NT2/D1 (cell line): Measurements from ENCODE around the gene ZDHHC9.

Experiments
- DNase-seq: peaks from one replicate; pipeline ENCODE4 v3.0.0-alpha.2; 2011; ENCODE audit warnings: low read depth, low spot score
- H3K27me3 ChIP-seq: 2 replicates; pipeline ENCODE4 v1.6.0; 2011; ENCODE audit warnings: mild to moderate bottlenecking; ENCODE audit not compliant: insufficient read length, insufficient read depth
- H3K36me3 ChIP-seq: 2 replicates; pipeline ENCODE4 v1.6.1; 2011; ENCODE audit warnings: mild to moderate bottlenecking, low read length, mixed read lengths; ENCODE audit not compliant: insufficient read depth, insufficient read length
- H3K4me1 ChIP-seq: 2 replicates; pipeline ENCODE4 v1.5.1; 2011; ENCODE audit not compliant: insufficient read depth, insufficient read length
- H3K4me3 ChIP-seq: 2 replicates; pipeline ENCODE4 v1.5.1; 2011; ENCODE audit warnings: low read depth; ENCODE audit not compliant: insufficient read length
- H3K9ac ChIP-seq: 2 replicates; pipeline ENCODE4 v1.6.0; 2011; ENCODE audit warnings: low read depth; ENCODE audit not compliant: insufficient read length
- H3K9me3 ChIP-seq: 2 replicates; pipeline ENCODE4 v1.5.1; 2011; ENCODE audit warnings: mild to moderate bottlenecking, low read length; ENCODE audit not compliant: insufficient read depth
- SUZ12 ChIP-seq: IDR thresholded peaks from 2 replicates; pipeline ENCODE4 v1.6.1; 2011; ENCODE audit not compliant: insufficient read length, insufficient read depth; ENCODE audit errors: extremely low read depth
- YY1 ChIP-seq: IDR thresholded peaks from 2 replicates; pipeline ENCODE4 v1.6.1; 2011; ENCODE audit not compliant: insufficient read length, insufficient read depth
- ZNF274 ChIP-seq: IDR thresholded peaks from 2 replicates; pipeline ENCODE4 v1.6.1; 2011; ENCODE audit warnings: mild to moderate bottlenecking, low read depth, low read length

ZDHHC9 gene

DNA sequence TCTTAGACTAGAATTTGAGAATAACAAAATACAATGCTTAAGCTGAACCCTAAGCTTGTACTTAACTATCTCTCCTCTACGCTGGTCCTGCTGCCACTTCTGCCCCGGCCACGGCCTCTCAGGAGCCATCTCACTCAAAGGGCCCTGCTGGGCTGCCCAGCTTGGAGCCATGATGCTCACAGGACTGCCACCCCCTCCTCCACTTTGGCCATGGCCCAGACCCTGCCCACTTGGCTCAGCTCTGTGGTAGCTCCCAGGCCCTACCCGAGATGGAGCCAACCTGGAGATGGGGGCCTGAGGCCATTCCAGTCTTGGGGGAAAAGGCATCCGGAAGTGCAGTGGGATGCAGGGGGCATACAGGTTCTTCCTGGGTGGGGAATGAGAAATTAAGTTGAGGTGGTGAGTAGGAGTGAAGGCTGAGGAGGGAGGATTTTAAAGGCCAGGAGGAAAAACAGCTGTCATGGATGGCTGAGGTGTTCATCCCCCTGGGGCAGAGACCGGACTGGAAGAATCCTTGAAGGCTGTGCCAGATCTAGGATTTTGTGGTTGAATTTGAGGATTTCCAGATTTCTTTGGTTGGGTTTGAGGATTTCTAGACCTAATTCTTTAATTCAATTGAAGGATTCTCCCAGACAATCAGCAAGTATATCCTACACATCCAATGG is 63.1 kb downstream of the ZDHHC9 start:
- H3K9me3 ChIP-seq: no peaks in the 10 kb centered on the region
- H3K9ac ChIP-seq: no peak overlapping the region
- no peaks in the 10 kb centered on the region for H3K4me1 ChIP-seq
- no peak for TF ChIP-seq ZNF274
- no peak for TF ChIP-seq YY1
- no peak for TF ChIP-seq SUZ12
- no peak for DNase-seq
- no peak overlapping the region for H3K4me3 ChIP-seq
- no peaks in the 10 kb centered on the region for H3K27me3 ChIP-seq
- no peaks in the 10 kb centered on the region for H3K36me3 ChIP-seq

- Histone ChIP-seq H3K4me1 (no peaks in the 10 kb centered on the region), H3K9me3 (no peaks in the 10 kb centered on the region), H3K9ac (no peak within 1 kb of the TSS), H3K4me3 (no peak within 1 kb of the TSS), H3K27me3 (no peaks in the 10 kb centered on the region), H3K36me3 (no peaks in the 10 kb centered on the region)
- DNase-seq: no peak
- no peak for TF ChIP-seq SUZ12
- no peak for TF ChIP-seq ZNF274
- TF ChIP-seq YY1: no peak
Observed at GRCh38 chrX:129779747-129780146, 63.9 kb downstream of the ZDHHC9 start, which contains the start of gene SASH3. Gene SASH3, plus strand, starts transcription at chrX:129779949. Its CDS starts 149 bp downstream, at chrX:129780098.

DNA sequence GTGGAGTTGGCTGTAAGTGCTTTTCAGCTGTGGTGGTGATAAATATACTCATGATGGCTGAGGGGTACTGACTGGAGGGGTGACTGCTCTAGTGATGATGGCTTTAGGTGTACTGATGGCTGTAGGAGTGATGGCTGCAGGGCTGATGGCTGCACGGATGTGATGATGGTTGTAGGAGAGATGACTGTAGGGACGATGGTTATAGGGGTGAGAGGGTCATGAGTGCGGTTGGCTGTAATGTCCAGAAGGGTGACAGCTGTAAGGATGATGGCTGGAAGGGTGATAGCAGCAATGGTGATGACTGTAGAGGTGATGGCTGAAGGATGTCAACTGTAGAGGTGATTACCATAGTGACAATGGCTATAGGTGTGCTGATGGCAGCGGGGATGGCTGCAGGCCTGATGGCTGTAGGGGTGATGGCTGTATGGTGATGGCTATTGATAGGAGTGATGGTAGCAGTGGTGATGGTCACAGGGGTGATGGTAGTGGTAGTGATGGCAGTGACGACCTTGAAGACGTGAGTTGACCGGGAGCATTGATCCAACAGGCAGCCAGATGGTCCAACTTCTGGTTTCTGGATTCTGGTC is 64.5 kb downstream of the ZDHHC9 start:
- no peaks in the 10 kb centered on the region for H3K9me3 ChIP-seq
- H3K9ac ChIP-seq: no peak overlapping the region
- no peaks in the 10 kb centered on the region for H3K4me1 ChIP-seq
- no peaks in the 10 kb centered on the region for H3K27me3 ChIP-seq
- H3K4me3 ChIP-seq: no peak overlapping the region
- DNase-seq: no peak
- no peaks in the 10 kb centered on the region for H3K36me3 ChIP-seq
- TF ChIP-seq SUZ12 (no peak), YY1 (no peak), ZNF274 (no peak)

- Histone ChIP-seq H3K9me3 (no peaks in the 10 kb centered on the region), H3K27me3 (no peaks in the 10 kb centered on the region), H3K4me3 (no peak overlapping the region), H3K9ac (no peak overlapping the region), H3K4me1 (no peaks in the 10 kb centered on the region), H3K36me3 (no peaks in the 10 kb centered on the region)
- TF ChIP-seq YY1: no peak
- TF ChIP-seq ZNF274: no peak
- no peak for TF ChIP-seq SUZ12
- DNase-seq: no peak
Observed at GRCh38 chrX:129777218-129778030, 66.3 kb downstream of the ZDHHC9 start.

DNA sequence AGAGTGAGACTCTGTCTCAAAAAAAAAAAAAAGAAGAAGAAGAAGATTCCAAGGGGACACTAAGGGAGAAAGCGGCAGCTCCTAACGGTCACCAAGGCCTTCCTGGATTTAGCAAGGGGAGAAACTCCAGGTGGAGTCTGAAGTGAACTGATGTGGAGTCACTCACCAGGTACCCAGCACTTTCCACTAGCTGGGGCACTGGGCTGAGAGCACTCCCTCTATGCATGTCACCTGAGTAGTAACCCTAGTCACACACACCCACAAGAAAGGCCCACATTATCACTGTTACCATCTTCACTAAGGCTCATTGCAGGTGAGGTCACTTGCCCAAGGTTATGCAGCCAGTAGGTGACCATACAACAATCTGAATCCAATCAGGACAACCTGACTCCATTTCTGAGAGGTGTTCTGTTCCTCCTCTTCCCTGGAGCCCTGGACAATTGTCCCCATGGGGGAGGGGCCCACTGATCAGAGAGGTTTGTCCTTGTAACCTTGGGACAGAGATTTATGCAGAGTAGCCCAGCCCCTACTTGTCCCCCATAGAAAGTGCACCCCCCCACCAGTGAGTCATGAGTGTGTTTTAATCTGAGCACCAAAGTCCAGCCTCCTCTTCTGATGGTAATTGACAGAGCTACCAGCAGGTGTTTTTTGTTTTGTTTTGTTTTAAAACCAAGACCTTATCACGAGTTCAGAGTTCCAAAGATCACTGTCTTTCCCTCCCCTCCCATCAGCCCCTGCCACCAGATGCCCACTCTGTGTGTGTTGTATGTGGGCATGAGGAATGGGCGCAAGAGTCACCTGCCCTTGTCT is 69.8 kb downstream of the ZDHHC9 start:
- H3K9ac ChIP-seq: no peak overlapping the region
- no peak for TF ChIP-seq ZNF274
- no peak for TF ChIP-seq YY1
- TF ChIP-seq SUZ12: no peak
- peaks cover 4% of the 10 kb centered on the region for H3K4me1 ChIP-seq

GRCh38 chrX:129772796-129773431 is 70.8 kb downstream of the ZDHHC9 start:
- H3K9me3 ChIP-seq: no peaks in the 10 kb centered on the region
- H3K27me3 ChIP-seq: no peaks in the 10 kb centered on the region
- DNase-seq: no peak
- TF ChIP-seq ZNF274 (no peak), SUZ12 (no peak), YY1 (no peak)
- H3K4me3 ChIP-seq: no peak overlapping the region
- H3K36me3 ChIP-seq: no peaks in the 10 kb centered on the region
- H3K9ac ChIP-seq: no peak overlapping the region
- peaks cover 4% of the 10 kb centered on the region for H3K4me1 ChIP-seq

More for the DNA sequence above, 69.8 kb downstream of the ZDHHC9 start:
- Histone ChIP-seq H3K9me3 (no peaks in the 10 kb centered on the region), H3K36me3 (no peaks in the 10 kb centered on the region), H3K27me3 (no peaks in the 10 kb centered on the region), H3K4me3 (no peak overlapping the region)
- no peak for DNase-seq
